Mesothelial cell of epicardium (in vitro differentiated cells): ENCODE data around the gene RHCG. TPM values are rescaled to one million over a fixed set of nuclear protein-coding genes. Genes with fewer than 3 reads are reported as not detected.

Source experiments
- DNase-seq, 2 experiments: peaks; one replicate each; pipeline ENCODE4 v3.0.0; 2021; ENCODE audit warnings: low spot score in 2 of 2; ENCODE audit not compliant: unreplicated experiment in 2 of 2
- H3K27ac Mint-ChIP-seq: 2 replicates; pipeline ENCODE4 v1.8.0; 2021; ENCODE audit warnings: mixed read lengths
- H3K27me3 Mint-ChIP-seq: 2 replicates; pipeline ENCODE4 v1.8.0; 2021; ENCODE audit warnings: low read depth, mixed read lengths
- H3K36me3 Mint-ChIP-seq: 2 replicates; pipeline ENCODE4 v1.8.0; 2021; ENCODE audit warnings: mixed read lengths
- H3K4me1 Mint-ChIP-seq: 2 replicates; pipeline ENCODE4 v1.8.0; 2021; ENCODE audit warnings: mixed read lengths
- H3K4me3 Mint-ChIP-seq: 2 replicates; pipeline ENCODE4 v1.8.0; 2021; ENCODE audit warnings: mild to moderate bottlenecking, moderate library complexity, mixed read lengths
- H3K9me3 Mint-ChIP-seq: 2 replicates; pipeline ENCODE4 v1.8.0; 2021; ENCODE audit warnings: mixed read lengths
- total RNA-seq: library from RNA; stranded (reverse); gene quantifications from 3 replicates; pipeline ENCODE4 v1.2.1, GENCODE V29; 2021
- TF ChIP-seq, protein P1 (sequence below): fragments of 200-600 bp; sonication (generic); IDR thresholded peaks from one replicate; pipeline ENCODE4 v1.5.0; 2021; ENCODE audit warnings: antibody characterized with exemption; ENCODE audit not compliant: unreplicated experiment

The RHCG gene
- total RNA-seq, 1 donor from 2014 or later = 0.16 TPM

DNA sequence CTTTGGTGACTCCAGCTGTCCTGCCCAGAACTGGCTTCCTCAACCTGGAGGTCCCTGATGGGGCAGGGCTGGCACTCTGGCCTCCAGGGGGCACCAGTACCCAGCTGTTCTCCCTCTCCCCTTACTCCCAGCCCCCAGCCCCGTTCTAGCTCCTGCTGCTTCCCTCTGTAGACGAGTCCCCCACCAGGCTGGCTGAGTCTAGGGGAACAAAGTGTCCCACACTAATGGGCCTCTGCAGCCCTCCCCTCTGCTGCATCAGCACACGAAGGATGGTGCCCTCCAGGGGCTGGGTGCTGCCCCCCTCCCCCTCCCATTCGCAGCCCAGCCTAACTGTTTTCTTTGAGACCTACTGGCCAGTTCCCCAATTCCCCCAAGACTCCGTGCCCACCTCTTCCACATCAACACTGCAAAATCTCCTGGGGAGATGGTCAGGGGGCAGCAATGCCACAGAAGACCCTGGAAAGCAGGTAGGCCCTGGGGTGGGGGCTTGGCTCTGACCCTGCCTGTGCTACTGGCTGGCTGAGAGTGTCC is 4.2 kb downstream of the RHCG start:
- no peak overlapping the region for H3K4me3 Mint-ChIP-seq
- H3K27me3 Mint-ChIP-seq = peaks cover 88% of the 10 kb centered on the region
- DNase-seq = peak in 1 of 2 experiments; percentile 16
- H3K4me1 Mint-ChIP-seq = no peaks in the 10 kb centered on the region
- H3K9me3 Mint-ChIP-seq = no peaks in the 10 kb centered on the region
- H3K36me3 Mint-ChIP-seq = no peaks in the 10 kb centered on the region
- H3K27ac Mint-ChIP-seq = no peak overlapping the region
- TF ChIP-seq, protein P1, sequence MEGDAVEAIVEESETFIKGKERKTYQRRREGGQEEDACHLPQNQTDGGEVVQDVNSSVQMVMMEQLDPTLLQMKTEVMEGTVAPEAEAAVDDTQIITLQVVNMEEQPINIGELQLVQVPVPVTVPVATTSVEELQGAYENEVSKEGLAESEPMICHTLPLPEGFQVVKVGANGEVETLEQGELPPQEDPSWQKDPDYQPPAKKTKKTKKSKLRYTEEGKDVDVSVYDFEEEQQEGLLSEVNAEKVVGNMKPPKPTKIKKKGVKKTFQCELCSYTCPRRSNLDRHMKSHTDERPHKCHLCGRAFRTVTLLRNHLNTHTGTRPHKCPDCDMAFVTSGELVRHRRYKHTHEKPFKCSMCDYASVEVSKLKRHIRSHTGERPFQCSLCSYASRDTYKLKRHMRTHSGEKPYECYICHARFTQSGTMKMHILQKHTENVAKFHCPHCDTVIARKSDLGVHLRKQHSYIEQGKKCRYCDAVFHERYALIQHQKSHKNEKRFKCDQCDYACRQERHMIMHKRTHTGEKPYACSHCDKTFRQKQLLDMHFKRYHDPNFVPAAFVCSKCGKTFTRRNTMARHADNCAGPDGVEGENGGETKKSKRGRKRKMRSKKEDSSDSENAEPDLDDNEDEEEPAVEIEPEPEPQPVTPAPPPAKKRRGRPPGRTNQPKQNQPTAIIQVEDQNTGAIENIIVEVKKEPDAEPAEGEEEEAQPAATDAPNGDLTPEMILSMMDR = no peak

DNA sequence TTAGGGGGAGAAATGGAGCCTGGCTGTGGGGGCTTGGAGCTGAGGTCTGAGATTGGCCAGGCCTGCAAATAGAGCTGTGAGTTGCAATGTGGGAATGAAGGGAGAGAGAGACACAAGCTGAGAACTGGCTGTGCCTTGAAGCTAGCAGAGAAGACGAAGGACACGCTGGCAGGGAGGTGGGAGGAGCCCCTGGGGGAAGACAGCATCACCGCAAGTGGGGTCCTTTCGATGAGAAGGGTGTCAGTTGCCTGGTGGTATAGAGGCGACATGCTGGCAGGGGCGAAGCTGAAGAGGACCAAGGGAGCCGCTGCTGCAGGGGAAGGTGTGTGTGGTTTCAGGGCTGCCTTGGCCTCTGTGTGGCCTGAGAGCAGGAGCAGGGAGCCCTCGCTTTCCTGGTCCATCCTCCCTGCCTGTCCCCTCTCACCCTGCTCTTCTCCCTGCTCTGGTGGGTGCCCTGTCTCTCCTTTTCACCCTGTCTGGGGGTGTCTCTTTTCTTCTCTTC is 5.5 kb downstream of the RHCG start:
- DNase-seq = no peak
- no peak overlapping the region for H3K4me3 Mint-ChIP-seq
- H3K9me3 Mint-ChIP-seq = no peaks in the 10 kb centered on the region
- peaks cover 85% of the 10 kb centered on the region for H3K27me3 Mint-ChIP-seq
- TF ChIP-seq, protein P1 = no peak
- H3K4me1 Mint-ChIP-seq = no peaks in the 10 kb centered on the region
- H3K27ac Mint-ChIP-seq = no peak overlapping the region
- no peaks in the 10 kb centered on the region for H3K36me3 Mint-ChIP-seq

DNA sequence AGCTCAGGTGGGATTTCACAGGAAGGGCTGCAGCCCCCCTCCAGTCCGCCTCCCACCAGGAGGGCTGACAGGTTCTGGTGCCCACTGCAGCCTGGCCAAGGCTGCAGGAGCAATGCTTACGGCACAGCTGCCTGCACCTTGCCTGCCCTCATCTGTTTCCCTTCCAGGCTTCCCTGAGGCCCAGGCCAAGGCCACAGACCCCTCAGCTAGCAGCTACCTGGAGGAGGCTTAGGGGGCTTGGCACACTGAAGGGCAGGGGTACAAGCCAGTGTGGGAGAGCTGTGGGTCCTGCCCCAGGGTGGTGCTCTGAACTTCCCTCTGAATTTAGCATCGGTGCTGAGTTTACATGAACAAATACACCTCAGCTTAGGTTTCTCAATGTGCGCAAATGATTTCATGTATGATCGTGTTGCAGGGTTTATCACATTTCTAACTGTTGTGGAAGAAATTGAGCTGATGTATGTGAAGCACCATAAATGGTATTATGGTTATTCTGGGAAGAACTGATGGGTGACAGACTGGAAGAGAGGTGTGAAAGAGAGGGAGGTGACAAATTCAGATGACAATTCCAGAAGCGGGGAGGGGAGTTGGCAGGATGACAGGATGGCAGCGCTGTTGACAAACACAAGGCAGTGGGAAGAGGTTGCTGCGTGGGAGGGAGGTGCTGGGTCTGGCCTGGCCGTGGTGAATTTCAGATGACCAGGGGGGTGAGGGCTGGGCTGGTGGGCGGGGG is 6.1 kb downstream of the RHCG start:
- Mint-ChIP-seq H3K9me3 (no peaks in the 10 kb centered on the region), H3K4me1 (no peaks in the 10 kb centered on the region), H3K4me3 (no peak overlapping the region), H3K27me3 (peaks cover 85% of the 10 kb centered on the region), H3K27ac (no peak overlapping the region), H3K36me3 (no peaks in the 10 kb centered on the region)
- TF ChIP-seq, protein P1 = no peak
- peak in 1 of 2 experiments; percentile 10 for DNase-seq

DNA sequence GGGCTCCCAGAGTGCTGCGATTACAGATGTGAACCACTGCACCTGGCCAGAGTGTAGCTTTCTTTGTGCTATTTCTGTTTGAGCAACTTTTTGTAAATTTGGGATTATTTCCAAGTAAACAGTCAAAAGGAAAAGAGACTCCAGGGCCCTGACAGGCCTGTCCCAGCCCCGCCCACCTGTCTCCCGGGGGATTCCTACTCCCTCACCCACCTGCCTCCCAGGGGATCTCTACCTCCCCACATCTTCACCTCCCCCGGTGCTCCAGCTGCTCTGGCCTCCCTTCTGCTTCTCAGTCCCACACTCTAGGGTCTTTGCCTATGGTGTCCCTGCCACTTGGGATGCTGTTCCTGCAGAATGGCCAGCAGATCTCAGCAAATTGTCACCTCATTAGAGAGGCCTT is 7.0 kb downstream of the RHCG start:
- no peaks in the 10 kb centered on the region for H3K4me1 Mint-ChIP-seq
- H3K9me3 Mint-ChIP-seq = no peaks in the 10 kb centered on the region
- H3K27ac Mint-ChIP-seq = no peak overlapping the region
- TF ChIP-seq, protein P1 = no peak
- H3K36me3 Mint-ChIP-seq = no peaks in the 10 kb centered on the region
- H3K4me3 Mint-ChIP-seq = no peak overlapping the region
- DNase-seq = peak in 1 of 2 experiments; percentile 12
- H3K27me3 Mint-ChIP-seq = peaks cover 83% of the 10 kb centered on the region

DNA sequence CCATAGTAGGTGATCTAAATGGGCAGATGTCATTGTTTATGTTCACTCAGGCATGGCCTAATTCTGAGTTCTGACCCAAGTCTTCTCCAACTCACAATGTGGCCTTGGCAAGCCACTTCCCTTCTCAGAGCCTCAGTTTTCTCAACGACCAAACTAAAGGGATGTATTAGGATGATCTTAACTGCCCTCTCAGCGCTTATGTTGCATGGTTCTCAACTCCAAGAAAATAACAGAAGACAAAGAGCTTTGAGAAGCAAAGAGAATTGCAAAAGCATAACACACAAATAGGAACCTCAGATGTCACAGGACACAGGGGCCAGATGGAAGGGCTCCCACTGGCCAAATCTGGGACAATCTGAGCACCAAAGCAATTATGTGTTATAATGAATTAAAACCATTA is 8.6 kb downstream of the RHCG start:
- TF ChIP-seq, protein P1 = no peak
- peaks cover 85% of the 10 kb centered on the region for H3K27me3 Mint-ChIP-seq
- no peaks in the 10 kb centered on the region for H3K36me3 Mint-ChIP-seq
- no peak for DNase-seq
- no peak overlapping the region for H3K4me3 Mint-ChIP-seq
- no peak overlapping the region for H3K27ac Mint-ChIP-seq
- no peaks in the 10 kb centered on the region for H3K4me1 Mint-ChIP-seq
- no peaks in the 10 kb centered on the region for H3K9me3 Mint-ChIP-seq
